HG03457 (cell line): Measurements from ENCODE around the gene CYB561D2.

Experiments
- ATAC-seq: cut with Tn5 transposase; IDR thresholded peaks from one replicate; pipeline ENCODE4 v1.9.1; 2021; ENCODE audit warnings: moderate number of reproducible peaks; ENCODE audit not compliant: unreplicated experiment

The CYB561D2 gene

DNA sequence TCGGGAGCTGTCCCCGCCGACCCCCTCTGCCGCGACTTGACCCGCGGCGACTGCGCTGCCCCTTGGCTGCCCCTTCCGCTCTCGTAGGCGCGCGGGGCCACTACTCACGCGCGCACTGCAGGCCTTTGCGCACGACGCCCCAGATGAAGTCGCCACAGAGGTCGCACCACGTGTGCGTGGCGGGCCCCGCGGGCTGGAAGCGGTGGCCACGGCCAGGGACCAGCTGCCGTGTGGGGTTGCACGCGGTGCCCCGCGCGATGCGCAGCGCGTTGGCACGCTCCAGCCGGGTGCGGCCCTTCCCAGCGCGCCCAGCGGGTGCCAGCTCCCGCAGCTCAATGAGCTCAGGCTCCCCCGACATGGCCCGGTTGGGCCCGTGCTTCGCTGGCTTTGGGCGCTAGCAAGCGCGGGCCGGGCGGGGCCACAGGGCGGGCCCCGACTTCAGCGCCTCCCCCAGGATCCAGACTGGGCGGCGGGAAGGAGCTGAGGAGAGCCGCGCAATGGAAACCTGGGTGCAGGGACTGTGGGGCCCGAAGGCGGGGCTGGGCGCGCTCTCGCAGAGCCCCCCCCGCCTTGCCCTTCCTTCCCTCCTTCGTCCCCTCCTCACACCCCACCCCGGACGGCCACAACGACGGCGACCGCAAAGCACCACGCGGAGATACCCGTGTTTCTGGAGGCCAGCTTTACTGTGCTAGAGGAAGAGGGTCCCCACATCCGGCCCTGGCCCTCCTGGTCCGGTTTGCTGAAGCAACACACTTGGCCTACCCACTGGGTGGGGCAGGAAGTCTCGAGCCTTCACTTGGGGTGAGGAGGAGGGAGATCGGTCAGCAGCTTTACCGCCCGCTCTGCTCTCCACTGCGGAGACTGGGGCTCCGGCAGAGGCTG lies 10.0 kb upstream of the CYB561D2 start, which contains the start of gene RASSF1:
Gene RASSF1, minus strand, starts transcription at position 389 of the 882 bp plus-strand sequence. Its CDS starts 31 bp downstream, at position 358.
- no peak for ATAC-seq

DNA sequence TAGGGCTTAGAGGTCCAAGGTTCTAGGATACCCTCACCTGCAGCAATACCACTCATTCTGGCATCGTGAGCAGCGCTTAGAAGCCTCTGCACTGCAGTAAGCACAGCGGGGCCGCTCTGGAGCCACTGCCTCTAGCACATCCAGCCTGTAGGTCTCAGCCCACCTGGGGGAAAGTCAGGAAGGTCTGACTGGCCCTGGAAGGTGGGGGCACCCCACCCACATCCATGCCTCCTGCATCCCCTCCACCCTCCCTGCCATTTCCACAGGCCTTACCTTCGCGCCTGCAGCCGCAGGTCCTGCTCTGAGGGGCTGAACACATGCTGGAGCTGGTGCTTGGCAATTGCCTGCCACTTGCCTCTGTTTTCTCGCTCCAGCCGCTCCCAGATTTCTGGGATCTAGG lies 9.1 kb upstream of the CYB561D2 start:
- ATAC-seq = no peak

- ATAC-seq = no peak
Measured at GRCh38 chr3:50341996-50342650, 8.5 kb upstream of the CYB561D2 start.

DNA sequence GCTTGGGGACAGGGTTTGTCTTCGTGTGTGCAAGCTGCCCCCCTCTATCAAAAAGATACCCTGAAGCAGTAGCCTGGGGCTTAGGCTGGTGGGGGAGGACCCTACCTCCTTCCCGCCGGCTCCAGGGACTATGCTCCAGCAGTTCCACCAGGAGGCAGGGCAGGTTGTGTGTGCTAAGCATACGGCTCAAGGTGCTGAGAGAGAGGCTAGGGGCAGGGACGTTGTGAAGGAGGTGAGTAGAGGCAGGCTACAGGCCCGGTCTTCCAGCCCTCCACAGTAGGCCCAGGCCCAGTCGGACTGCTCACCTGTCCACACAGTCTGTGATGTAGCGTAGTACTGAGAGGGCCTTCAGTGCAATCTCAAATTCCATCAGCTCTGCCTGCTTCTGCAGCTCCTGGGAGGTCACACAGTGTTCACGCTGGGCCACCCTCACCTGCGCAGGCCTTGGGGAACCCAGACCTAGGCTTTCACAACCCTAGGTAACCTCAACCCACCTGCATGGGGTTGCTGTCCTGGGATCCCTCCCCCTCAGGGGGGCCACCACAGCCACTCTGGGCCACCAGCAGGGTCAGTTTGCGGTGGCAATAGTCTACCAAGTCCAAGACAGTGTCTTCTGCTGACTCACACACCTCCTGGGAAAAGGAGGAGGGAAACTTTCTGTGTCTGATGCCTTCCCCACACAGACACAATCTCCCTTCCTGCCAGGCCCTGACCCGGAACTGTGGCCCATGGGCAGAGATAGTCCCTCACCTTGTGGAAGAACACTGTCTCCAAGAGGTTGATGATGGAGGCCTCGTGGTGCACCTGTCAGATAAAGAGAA lies 7.6 kb upstream of the CYB561D2 start:
- ATAC-seq = no peak

DNA sequence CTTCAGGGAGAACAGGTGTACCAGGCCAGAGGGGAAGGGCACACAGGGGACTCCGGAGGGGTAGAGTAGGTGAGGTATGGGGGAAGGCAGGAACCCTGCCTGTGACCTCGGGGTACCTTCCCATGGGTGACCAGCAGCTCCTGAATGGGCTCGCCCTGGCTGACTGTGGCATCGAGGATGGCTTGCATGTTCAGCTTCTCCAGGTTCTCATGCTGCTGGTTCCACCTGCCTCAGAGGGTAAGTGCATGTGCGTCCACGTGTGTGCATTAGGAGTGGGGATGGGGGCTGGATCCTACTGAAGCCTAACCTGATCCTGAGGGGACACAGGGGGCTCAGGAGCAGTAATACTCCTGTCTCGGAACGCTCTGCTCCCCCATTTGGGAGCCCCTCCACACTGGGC lies 5.7 kb upstream of the CYB561D2 start:
- no peak for ATAC-seq

- no peak for ATAC-seq
Measured at GRCh38 chr3:50345586-50346234, 5.0 kb upstream of the CYB561D2 start, which contains the start of gene ZMYND10. Gene ZMYND10 (minus strand): TSS chr3:50345732. CDS start chr3:50345579, 153 bp downstream.

GRCh38 chr3:50347187-50347813 lies 3.4 kb upstream of the CYB561D2 start:
- no peak for ATAC-seq

GRCh38 chr3:50350213-50350526 lies 492 bp upstream of the CYB561D2 start:
- no peak for ATAC-seq

DNA sequence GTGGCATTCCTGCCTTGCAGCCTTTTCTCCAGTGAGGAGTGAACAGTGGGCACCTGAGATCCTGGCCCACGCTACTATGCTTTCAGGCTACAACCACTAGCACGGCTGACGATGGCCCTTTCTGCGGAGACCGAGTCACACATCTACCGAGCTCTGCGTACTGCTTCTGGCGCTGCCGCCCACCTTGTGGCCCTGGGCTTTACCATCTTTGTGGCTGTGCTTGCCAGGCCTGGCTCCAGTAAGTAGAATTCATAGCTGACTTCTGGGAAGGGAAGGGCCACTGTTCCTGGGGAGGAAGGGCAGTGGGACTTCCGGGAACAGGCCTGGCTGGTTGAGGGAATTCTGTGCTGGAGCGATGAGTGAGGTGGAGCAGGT lies 648 bp downstream of the CYB561D2 start:
- no peak for ATAC-seq

GRCh38 chr3:50352781-50353180 lies 2.1 kb downstream of the CYB561D2 start:
- ATAC-seq = no peak

GRCh38 chr3:50353245-50354004 lies 2.8 kb downstream of the CYB561D2 start:
- ATAC-seq = no peak

DNA sequence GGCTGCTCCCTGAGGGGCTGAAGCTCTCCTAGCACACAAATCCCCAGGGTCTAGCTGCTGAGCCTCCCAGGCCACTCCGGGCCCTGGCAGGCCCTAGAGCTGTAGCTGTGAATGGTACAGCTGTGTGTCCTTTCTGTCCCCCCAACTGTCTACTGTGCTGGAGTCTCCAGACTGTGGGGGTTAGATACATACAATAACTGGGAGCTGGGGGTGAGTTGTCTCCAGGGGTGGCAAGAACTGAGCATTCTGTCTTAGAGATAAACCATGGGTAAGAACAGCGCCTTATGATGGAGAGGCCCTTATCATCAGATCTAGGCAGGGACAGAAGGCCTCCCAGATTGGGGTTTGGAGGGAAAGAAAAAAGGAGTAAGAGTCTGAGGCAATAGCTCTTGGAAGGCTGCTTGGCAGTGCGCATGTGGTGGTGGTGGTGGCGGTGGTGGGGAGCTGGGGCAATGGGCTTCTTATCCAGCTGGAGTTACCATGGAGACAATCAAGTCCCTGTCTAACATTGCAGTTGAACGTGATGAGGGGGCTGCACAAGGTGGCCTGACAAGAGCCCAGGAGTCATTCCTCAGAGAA lies 3.6 kb downstream of the CYB561D2 start:
- ATAC-seq = no peak

GRCh38 chr3:50354850-50355249 lies 4.2 kb downstream of the CYB561D2 start:
- no peak for ATAC-seq

DNA sequence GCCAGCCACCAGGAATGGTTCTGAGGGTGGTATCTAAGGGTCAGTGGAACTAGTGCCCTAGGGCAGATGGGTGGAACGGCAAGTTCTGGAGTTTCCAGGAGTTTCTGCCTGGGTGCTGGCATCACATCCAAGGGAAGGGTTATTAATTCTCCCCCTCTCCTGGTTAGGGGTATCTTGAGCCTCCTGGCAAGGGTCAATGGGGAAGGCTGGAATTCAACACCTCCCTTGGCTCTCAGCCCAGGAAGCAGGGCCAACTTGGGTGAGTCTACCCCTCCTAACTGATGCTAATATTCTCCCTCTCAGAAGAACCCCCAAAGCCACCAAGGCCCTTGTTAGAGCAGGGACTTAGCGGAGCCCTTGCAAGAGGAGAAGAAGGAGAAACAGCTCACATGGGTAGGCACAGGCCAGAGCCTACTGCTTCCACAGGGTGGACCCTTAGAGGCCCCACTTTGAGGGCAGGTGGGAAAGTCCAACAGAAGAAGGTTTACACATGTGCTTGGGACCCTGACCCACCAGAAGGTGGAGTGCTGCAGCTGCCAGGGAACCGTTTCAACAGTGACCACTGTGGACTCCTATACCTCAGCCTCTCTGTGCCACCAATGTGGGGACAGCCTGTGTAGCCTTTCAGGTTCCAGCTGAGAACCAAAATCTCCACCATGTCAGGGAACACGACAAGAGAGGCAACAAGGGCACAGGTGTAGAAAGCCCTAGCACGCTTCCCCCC lies 5.3 kb downstream of the CYB561D2 start:
- no peak for ATAC-seq

GRCh38 chr3:50356553-50356952 lies 5.9 kb downstream of the CYB561D2 start:
- no peak for ATAC-seq

DNA sequence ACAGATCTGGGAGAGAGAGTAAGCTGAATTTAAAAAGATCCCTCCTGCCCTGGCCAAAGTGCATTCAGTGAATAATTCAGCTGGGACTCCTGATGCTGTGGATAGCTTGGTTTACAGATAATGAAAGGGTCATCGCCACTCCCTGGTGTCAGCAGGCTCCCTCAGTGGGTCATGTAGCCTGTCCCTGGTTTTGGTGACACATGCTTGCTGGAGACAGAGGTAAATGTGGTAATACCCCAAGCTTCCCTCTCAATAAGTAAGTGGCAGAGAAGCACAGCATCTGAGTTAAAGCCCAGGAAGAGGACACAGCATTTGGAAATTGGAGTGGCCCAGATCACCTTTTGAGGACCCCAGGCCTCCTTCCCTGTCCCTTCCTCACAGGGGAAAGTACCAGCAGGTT lies 6.8 kb downstream of the CYB561D2 start:
- no peak for ATAC-seq

- ATAC-seq = no peak
Measured at GRCh38 chr3:50358355-50358910, 7.8 kb downstream of the CYB561D2 start.
